NCI-H510A treated with DMSO at 0.1 percent for 48 hours (cell line): ENCODE data around the gene MACF1.
A peak's percentile ranks its signal among the peaks of the same experiment; 100 is the strongest.
"Not testable (repeated sequence)": the region's sequence is repeated elsewhere in the genome, so short reads cannot be mapped to it uniquely, and the experiment has no call there.

Experiments
- DNase-seq: peaks from one replicate; lab custom pipeline; 2025; lab: John Stamatoyannopoulos, UW

Gene MACF1

DNA sequence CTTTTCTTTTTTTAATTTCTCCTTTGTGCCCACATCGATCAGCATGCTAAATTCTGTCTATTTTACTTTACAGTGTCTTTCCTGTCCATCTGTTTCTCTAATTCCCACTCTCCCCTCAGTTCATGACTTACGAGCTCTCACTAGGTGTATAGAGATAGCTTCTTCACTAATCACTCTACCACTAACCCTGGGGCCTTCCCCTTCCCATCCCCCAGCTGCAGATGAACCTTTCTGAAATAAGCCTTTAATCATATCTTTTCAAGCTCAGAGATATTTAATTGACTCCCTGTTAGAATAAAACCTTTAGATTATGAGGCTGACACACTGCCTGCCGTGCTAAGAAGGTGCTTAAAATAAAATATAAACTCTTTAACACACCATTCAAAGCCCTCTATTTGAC is 220.7 kb downstream of the MACF1 start:
- no peak for DNase-seq

DNA sequence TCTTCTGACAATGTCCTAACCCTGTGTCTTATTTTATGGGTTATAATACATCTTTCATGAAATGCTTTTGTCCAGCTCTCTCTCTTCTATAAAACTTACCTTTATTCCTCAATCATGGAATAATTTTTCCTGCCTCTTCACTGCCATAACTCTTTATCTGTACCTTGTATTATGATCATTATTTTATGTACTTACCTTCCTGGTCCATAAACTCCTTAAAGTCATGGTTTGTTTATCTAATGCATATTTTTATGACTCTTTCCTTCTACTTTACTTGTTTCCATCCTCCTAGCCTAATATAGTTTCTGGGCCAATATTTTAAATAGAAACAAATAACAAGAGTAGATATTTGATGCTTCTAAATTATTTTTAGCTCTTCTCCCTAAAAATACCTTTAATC is 221.1 kb downstream of the MACF1 start:
- no peak for DNase-seq

DNA sequence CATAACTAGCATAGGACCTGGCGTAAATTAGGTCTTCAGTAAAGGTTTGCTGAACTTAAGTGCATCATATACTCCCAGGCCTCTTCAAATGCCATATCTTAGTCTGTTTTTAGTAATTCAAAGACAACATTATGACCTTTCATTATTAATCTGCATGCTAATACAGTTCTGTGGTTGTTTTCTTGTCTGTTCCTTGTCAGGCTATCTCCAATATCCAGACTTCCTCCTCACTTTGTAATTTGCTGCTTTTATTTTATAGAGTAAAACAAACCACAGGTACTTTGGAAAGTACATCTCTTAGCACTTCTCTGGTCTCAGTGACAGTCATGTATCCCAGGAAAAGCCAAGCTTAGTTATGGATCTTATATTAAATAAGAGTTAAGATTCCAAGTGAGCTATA is 221.9 kb downstream of the MACF1 start:
- no peak for DNase-seq

DNA sequence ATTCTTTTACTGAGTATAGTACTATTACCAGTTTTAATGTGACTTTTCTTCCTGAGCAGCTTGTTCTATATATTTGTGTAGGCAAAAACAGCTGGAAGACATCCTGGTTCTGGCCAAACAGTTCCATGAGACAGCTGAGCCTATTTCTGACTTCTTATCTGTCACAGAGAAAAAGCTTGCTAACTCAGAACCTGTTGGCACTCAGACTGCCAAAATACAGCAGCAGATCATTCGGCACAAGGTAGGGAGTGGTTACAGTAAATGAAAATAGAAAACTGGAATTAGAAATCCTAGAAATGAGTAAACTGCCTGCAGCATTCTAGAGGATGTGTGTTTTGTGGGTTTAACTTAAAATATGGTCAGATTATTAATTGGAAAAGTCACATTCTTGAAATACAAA is 222.9 kb downstream of the MACF1 start:
- no peak for DNase-seq

DNA sequence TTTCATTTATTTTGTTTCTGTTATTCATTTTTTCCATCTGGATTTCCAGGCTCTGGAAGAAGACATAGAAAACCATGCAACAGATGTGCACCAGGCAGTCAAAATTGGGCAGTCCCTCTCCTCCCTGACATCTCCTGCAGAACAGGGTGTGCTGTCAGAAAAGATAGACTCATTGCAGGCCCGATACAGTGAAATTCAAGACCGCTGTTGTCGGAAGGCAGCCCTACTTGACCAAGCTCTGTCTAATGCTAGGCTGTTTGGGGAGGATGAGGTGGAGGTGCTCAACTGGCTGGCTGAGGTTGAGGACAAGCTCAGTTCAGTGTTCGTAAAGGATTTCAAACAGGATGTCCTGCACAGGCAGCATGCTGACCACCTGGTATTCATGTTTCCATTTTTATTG is 223.4 kb downstream of the MACF1 start:
- no peak for DNase-seq

DNA sequence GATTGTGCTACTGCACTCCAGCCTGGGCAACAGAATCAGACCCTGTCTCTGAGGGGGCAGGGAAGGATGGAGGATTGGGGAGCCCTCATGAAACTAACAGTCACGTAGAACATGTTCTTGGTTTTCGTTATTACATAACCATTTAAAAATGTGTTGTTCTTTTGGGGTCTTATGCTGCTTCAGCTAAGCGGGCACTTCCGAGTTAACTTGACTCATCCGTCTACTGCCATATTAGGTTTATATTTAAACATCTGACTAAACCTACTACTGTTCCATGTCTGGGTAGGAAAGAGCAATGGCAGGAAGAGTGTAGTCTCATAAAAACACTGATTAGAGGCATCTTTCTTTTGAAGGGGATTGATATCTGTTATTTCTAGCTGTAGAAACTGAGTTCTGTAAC is 227.4 kb downstream of the MACF1 start:
- no peak for DNase-seq

DNA sequence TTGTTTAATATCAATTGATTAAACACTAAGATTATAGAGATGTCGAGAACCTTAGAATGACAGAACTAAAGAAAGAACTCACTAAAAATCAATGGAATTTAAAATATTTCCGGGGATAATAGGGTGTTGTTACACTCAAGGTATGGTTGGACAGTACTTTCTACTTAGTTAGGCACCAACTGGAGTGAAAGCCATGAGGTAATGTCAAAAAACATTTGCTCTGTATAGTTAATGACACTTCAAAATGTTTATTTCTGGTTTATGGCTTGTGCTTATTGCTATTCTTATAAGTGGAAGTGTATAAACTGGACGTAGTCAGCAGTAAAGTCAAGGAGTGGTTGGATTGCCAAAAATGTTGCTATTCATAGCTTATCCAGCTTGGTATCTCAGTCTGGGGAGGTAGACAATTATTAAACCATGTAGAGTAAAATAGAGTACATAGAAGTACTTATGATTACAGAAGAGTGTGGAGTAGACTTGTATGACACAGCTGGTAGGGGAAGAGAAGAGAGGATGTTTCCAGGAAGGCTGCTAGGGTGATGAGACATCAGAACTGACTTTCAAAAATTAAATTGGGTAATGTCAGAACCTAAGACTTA is 230.4 kb downstream of the MACF1 start:
- DNase-seq: peak; percentile 96

DNA sequence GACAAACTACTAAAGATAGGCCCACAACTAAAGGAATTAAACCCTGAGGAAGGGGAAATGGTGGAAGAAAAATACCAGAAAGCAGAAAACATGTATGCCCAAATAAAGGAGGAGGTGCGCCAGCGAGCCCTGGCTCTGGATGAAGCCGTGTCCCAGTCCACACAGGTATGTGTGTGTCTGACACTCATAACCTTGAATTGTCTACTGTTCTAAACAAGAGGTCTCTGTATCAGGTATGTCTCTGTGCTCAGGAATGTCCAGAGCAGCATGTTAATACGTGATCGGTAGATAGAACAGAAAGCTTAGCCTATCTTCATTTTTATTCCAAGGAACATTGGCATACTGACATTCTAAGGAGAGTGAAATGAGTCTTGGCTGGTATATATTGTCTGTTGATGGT is 231.1 kb downstream of the MACF1 start:
- DNase-seq: no peak

DNA sequence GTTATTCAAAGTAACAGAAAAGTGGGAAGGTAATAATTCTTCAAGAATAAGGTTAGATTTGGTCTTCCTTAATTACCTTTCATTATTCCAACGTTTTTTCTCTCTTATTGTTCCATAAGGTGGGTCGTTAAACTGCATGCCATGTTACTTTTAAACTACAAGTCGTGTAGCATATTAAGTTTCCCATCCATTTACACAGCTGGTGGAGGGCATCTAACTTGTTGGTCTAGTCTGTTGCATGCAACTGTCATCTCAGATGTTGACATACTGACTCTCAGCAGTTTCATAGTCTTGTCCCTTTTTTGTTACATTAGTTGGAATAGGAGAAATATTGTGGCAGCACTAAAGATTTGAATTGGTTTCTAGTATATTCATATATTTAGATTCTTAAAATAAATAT is 232.3 kb downstream of the MACF1 start:
- DNase-seq: peak; percentile 73

DNA sequence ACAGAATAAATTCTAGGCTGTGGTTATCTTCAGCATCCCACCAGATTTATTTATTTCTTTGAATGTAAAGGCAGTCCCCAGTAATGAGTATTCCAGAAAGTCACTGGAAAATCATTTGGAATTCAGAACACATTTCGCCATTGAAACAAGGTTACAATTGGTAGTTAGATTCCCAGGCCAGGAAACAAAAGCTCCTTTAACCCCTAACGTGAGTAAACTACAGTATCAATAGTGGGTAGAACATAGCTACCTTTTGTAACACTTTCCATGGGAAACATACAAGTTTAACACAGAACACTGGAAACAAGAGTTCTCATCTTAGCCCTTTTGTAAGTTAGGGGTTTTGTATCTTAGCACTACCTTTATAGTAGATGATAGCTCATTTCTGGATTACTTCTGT is 233.5 kb downstream of the MACF1 start:
- DNase-seq: no peak

DNA sequence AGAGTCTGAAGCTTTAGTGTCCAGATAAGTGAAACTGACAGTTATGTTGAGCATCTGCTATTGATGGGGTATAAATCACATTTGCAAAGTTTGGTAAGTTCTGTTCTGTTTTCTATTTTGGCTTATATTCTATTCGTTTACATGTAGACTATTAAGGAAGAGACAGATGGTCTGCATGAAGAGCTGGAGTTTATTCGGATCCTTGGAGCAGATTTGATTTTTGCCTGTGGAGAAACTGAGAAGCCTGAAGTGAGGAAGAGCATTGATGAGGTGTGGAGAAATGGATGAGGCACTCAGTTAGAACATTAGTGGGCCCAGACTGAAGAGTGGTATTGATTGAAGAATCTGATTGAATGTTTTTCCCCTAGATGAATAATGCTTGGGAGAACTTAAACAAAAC is 236.4 kb downstream of the MACF1 start:
- DNase-seq: no peak

DNA sequence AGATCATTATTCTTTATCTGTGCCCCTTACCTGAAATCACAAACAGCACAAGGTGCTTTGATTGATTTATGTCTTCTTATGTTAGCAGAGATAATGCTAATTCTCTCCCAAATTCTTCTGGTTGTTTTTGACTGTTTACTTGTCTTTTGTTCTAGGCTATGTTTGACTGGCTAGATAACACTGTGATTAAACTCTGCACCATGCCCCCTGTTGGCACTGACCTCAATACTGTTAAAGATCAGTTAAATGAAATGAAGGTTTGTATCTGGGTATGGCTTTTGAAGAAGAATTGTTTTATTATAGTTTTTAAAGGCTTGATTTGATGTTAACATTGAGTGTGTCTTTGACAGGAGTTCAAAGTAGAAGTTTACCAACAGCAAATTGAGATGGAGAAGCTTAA is 237.3 kb downstream of the MACF1 start:
- no peak for DNase-seq

DNA sequence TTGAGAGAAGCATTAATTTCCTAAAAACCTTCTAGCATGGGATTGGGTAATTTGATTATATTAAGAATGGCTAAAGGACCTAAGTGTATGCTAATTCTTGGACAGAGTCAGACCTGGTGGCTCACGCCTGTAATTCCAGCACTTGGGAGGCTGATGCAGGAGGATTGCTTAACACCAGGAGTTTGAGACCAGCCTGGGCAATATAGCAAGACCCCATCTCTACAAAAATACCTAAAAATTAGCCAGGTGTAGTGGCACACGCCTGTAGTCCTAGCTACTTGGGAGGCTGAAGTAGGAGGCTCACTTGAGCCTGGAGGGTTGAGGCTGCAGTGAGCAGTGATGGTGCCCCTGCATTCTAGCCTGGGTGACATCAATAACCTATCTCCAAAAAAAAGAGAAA is 241.1 kb downstream of the MACF1 start:
- DNase-seq: no peak

DNA sequence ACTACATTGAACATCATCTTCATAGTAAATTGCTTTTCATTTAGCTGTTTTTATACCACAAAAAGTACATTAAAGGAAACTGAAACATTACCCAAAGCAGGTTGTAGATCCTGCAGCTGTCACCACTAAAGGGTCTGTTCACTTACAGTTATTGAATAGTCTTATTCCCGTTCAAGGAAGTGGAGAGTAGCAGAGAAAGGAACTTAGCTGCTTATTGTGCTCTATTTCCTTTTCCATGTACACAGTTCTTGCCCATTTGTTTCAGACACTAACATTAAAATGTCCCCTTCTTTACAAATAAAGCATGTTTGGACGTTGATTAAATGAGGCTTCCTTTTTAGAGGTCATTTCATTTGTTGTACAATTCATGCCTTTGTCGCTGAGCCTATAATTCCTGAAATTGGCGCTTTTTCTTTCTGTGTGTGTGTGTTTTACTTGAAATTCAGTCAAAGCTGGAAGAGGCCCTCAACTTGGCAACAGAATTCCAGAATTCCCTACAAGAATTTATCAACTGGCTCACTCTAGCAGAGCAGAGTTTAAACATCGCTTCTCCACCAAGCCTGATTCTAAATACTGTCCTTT is 242.6 kb downstream of the MACF1 start:
- no peak for DNase-seq

DNA sequence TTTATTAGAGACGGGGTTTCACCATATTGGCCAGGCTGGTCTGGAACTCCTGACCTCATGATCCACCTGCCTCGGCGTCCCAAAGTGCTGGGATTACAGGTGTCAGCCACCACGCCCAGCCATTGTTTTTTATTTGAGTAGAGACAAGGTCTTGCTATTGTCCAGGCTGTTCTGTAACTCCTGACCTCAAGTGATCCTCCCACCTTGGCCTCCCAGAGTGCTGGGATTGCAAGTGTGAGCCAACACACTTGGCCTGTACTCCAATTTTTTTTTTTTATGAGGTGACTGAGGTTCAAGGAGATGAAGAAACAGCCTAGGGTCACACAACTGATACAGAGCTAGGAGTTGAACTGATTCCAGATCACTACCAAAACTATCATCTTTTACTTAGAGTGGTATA is 245.5 kb downstream of the MACF1 start:
- DNase-seq: not testable (repeated sequence)

DNA sequence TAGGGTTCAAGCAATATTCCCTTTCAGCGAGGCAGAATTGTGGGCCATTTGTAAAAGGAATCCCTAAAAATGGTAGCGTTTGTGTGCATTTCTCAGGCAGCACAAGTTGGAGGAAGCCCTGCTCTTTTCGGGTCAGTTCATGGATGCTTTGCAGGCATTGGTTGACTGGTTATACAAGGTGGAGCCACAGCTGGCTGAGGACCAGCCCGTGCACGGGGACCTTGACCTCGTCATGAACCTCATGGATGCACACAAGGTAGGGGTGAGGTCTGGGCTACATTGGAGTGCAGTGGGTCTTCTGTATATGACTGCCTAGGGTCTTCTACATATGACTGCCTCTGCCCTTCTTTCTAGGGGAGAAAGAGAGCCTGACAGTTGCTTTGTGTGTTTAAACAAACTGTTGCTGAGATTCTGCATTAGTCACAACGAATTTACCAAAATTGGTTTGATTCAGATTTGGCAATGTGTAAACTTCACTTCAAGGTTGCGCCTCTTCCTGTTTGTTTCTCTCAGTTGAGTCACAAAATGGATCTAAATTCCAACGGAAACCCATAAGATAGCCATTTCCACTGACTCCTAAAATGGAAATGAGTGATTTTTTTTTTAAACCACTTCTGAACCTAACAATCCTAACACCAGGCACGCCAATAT is 246.6 kb downstream of the MACF1 start:
- DNase-seq: no peak

DNA sequence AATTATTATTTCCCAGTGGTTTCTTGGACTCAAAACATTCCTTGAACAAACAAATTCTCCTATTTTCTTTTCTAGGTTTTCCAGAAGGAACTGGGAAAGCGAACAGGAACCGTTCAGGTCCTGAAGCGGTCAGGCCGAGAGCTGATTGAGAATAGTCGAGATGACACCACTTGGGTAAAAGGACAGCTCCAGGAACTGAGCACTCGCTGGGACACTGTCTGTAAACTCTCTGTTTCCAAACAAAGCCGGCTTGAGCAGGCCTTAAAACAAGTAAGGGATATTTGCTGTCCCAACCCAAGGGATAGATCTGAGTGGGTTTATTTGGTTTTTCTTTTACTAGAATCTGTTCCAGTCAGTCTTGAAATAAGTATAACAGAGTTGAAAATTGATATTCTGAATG is 247.6 kb downstream of the MACF1 start:
- DNase-seq: no peak

DNA sequence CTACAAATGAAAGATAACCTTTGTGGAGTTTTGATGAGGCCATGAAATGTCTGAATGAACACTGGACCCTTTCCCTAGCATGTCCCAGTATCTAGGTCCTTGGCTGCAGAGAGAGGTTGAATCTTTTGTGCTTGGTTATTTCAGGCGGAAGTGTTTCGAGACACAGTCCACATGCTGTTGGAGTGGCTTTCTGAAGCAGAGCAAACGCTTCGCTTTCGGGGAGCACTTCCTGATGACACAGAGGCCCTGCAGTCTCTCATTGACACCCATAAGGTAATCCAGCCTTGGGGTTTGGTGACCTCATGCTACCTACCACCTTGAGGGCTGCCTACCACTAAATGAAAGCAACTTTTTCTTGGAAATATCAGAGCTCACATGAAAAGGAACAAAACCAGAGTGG is 248.0 kb downstream of the MACF1 start:
- DNase-seq: no peak

DNA sequence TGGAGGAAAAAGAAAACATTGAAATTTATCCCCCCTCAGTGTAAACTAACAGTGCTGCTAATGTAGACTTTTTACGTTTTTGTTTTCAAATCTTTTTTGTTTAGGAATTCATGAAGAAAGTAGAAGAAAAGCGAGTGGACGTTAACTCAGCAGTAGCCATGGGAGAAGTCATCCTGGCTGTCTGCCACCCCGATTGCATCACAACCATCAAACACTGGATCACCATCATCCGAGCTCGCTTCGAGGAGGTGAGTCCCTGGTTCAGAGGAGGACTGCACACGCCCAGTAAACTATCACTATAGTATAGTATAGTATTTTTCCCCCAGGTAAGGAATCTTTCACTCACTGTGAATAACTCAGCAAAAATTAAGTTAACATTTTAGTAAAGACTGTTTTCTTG is 249.1 kb downstream of the MACF1 start:
- no peak for DNase-seq

DNA sequence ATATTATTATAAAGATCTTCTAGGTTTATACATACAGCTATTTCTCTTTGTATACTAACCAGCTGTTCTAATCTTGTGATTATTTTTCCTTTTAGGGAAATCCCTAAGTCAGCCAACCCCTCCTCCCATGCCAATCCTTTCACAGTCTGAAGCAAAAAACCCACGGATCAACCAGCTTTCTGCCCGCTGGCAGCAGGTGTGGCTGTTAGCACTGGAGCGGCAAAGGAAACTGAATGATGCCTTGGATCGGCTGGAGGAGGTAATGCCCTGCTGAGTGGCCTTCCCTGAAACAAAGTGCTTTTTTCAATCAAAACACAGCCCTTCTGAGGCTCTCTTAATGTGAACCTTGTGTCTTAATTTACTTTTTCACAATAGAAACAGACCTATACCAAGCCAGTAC is 254.5 kb downstream of the MACF1 start:
- no peak for DNase-seq

DNA sequence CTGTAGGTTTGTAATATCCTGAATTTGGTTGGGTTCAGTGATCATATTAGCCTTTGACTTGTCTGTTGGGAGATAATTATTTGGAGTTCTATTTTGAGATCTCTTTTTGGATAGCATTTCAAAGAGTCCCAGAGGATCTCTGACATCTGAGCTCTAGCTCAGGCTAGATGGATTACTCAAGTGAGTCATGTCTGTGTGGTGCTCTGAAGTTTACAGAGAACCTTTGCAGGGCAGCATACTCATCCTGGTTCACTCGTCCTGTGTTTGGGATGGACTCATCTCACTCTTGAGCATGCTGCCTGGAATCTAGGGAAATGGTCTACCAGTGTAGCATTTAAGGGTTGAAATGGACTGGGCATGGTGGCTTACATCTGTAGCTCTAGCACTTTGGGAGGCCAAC is 257.6 kb downstream of the MACF1 start:
- DNase-seq: no peak

DNA sequence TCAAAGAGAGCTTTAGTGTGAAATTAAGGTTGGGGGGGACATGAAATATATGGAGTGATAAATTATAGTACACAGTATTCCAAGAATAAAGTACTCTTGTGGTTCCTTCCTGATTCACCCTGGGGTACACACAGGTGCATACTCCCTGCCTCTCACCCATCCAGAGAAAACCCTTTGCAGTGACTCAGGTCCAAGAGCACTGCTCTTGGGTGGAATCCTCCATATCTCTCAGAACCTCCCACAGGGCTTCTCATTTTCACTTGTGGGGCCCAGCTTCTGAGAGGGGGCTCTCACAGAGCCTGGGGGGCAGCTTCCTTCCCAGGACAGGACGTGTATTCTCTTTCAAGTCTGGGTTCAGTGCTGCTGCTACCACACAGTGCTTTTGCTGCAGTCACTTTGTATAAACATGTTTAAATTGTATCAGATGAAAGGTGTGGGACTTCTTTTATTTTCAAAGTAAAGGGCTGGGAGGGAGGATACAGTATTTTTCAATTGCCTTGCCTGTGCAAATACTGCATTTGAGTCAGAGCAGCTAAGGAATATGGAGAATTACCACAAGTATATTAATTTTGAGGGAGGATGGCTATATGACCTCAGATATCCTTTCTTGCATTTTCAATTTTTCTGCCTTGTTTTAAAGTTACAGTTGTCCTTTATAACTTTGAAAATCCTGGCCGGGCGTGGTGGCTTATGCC is 262.1 kb downstream of the MACF1 start:
- DNase-seq: no peak

DNA sequence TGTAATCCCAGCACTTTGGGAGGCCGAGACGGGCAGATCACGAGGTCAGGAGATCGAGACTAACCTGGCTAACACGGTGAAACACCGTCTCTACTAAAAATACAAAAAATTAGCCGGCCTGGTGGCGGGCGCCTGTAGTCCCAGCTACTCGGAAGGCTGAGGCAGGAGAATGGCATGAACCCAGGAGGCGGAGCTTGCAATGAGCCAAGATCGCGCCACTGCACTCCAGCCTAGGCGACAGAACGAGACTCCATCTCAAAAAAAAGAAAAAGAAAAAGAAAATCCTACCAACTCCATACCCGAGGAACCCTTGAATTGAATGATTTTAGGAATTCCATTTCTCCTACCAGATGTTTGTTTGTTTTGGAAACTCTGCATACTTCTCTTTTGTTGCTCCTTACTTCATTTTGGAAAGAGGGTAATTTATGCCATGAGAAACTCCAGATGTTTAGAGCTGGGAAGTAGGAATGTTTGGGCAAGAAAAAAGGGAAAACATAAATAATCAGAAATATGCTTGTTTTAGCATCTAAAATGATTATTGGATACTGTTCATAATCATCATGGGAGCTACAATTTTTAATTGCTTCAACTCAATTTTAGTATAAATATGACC is 262.7 kb downstream of the MACF1 start:
- DNase-seq: not testable (repeated sequence)
